Measurements from ENCODE around the gene GATB.

Gene GATB

DNA sequence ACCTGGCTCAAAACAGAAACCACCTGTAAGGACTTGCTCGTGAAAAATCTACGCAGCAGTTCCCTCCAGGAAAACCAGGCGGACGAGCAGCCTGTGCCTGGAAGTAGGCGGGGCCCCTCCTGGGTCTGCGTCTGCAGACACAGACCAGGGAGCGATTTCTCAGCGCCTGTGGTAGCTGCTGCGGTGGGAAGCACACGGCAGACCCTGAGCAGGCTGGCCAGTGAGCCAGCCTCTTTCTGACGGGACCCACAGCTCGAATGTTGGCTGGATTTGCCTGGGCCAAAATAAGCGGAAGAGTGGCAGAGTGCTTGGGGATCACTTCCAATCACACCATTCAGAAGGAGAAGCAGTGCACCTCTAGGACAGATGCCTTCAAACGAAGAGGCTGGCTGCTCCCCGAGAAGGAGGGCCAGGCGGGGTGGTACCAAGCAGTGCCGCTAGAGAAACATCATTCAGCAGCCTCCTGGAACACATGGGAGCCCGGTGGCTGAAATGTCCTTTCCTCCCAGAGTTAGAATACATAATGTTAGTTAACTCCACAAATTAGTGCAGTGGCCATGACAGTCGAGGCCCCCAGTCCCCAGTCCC, 85.9 kb downstream of the GATB start:
- no peak for DNase-seq (ENCODE audit: low read depth in 3 of 3)

DNA sequence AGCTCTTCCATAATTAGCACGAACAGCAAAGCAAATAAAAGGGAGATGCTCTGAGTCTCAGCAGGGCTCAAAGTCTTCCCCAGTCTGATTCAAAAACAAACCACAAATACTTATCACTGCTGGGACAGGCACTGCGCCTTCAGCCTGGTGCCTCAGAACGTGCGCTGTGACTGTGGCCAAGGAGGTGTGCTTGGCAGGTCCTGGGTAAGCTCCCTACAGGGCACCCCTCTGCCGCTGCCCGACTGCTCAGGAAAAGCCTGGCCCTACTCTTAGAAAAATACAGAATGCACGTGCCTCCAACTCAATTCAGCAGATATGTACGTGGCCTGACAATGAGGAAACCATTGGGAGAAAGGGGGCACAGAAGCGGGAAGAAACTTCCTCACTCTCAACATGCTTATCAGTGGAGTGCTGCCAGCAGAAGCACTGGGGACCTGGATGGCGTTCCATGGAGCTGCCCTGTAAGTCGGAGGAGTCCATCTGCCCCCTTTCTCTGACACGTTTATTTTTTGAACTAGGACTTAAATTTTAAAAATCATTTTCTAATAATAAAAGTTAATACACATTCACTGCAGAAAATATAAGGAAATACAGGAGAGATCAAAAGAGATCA, 86.8 kb downstream of the GATB start:
- no peak for DNase-seq (ENCODE audit: low read depth in 3 of 3)

DNA sequence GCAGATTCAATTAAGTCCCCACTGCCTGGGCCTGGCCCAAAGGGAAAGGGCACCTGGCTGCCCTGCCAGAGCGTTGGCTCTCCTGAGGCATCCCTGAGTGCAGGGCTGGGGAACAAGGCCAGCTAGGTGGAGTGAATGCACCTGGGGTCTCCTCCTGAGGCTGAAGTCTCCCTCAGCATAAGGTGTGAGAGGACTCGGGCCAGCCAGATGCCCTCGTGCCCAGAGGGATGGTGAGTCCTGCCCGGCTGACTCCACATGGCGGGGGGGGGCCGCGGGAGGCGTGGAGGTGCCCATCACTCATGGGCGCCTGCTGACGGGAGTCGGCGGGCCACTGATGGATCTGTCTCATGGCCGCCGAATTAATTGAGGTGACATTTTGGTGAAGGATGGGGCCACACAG, 87.8 kb downstream of the GATB start:
- no peak for DNase-seq (ENCODE audit: low read depth in 3 of 3)

DNA sequence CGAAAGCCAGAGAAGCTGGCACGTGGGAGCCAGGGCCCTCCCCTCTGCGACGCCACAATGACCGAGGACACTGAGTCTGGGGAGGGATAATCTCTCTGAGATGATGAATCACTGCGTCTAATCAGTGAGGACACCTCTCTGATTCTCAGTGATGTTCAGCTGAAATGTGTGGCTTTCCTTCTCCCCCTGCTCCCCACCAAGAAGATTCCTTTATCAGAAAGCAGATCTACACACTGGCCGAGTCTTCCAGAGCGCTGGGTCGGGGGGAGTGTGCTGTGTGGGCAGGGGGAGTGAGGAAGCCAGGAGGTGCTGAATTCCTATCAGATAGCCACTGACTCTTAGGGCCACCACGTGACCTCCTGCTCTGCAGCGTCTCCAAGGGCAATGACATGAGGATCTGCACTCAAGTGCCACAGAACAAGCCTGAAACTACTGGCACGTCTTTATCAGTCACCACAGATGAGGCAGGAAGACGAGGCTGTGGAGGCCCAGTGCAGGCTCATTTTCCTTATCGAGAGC, 89.2 kb downstream of the GATB start:
- DNase-seq (ENCODE audit: low read depth in 3 of 3), result no peak

DNA sequence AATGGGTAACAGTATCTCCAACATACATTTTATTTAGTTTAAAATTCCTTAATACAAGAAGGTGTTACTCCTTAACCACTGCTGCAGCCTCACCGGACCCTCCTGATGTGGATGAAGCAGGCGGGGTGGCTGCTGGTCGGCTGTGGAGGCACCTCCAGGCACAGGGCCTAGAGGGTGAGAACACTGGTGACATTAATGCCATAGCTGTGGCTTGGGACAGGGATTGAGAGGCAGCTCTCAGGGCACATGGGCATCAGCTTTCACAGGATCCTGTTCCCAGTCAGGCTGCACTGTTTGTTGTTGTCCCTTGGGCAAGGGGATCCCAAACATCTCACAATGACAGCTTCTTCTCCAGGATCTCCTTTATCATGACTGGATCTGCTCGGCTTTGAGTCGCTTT, 90.0 kb downstream of the GATB start:
- no peak for DNase-seq (ENCODE audit: low read depth in 3 of 3)

DNA sequence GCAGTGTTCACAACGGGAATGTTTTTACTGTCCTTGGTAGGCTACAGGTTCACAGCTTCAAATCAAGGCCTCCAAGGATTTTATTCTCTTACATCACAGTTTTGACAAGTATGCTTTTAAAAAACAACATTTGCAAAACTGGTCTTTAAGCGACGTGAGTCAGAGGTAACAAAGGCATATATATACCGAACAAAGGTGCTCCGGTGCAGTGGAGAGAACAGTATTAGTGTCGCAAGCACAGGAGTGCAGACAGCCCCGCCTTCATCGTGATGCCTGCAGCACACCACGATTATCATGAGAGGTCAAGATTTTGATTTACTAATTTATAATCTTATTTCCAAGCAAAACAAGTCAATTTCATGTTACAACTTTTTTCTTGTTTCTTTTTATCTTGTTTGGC, 90.8 kb downstream of the GATB start:
- DNase-seq (ENCODE audit: low read depth in 3 of 3), result no peak

DNA sequence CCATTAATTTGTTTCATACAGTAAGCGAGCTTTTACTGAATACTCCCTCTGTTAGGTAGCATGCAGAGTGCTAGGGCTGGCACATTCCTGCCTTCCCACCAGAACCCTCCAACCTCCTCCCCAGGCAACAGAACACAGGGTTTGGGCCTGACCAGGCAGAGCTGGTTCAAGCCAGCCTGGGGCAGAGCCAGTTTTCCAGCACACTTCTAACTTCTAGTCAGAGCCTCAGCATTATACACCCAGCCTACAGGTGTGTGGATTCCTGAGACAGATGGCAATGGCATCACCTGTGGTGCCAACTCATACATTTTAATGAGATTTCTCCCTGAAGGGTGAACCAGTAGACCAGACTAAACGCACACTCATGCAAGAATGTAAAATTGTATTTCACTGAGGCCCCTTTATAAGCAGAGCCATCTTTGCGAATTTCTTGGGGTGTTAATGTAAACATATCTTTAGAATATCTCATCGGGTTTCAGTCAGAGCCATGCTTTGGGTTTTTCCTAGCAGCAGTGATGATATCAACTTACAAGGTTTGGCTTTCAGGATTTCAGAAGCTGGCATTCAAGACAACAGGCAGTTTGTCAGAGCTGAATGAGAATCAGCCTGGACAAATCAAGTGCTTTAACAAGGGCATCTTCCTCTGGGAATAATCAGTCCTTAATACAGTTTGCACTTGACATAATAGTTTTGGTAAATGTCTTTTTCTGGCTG, 92.0 kb downstream of the GATB start:
- no peak for DNase-seq (ENCODE audit: low read depth in 3 of 3)

DNA sequence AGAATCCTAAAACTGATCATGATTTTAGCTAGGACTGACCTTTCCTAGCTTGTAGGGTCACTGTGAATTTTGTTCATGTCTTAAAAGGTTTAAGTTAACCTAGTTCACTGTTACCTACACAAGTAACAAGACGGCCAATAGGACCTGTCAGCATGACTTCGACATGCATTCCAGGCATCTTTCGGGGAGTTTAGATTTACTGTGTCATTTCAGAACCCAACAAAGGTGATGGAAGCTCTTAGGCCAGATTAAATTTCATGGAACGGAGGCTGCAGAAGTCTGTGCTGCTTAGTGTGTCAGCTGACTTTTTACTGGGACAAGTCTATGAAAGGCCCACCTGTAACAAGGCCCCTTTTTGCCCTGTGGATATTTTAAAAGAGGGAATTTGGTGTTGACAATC, 93.1 kb downstream of the GATB start:
- DNase-seq (ENCODE audit: low read depth in 3 of 3), result no peak

DNA sequence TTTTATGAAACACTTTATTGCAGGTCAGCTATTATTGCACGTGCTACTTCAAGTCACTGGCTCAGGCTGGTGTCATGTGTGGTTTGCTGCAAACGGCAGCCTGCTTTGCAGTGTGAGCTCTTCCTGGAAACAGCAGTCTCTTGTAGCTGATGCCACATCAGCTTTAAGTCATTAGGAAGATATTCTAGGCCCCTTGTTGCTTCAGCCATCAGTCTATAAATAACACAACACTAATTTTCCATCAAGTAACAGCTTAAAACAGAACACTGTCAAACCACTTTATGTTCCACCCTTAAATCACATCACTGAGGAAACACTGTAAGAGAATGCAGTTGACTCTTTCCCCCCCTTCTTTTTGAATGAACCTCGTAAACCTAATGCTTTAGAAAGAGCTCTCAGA, 93.8 kb downstream of the GATB start:
- DNase-seq (ENCODE audit: low read depth in 3 of 3), result no peak

DNA sequence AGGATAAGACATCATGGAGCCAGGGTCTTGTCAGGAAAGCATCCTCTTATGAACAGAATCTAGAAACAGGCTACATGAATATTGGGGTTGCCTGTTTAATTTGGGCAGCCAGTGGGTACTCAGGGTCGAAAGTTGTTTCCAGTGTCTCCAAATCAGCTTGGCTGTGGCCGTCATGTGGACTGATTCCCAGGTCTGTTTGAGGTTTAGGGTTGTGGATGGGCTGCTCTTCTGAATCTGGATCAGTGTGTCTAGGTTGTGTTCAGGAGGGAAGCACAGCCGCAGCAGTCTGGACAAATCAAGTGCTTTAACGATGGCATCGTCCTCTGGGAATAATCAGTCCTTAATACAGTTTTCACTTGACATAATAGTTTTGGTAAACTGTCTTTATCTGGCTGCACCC, 94.3 kb downstream of the GATB start:
- no peak for DNase-seq (ENCODE audit: low read depth in 3 of 3)

DNA sequence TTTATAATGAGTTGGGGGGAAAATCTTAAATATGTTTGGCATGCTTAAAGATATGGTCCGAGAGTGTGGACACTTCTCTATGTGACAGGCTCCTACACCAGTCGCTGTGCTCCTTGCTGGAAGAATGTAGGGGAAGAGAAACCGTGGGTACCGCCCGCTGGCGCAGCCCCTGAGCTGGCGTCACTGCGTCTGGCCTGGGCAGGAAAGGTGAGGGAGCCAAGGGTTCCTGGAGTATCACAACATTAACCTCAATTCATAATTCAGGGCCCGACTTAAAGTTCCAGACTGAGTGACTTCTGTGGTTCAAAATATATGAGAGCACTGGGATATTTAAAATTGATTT, 95.1 kb downstream of the GATB start:
- no peak for DNase-seq (ENCODE audit: low read depth in 3 of 3)

DNA sequence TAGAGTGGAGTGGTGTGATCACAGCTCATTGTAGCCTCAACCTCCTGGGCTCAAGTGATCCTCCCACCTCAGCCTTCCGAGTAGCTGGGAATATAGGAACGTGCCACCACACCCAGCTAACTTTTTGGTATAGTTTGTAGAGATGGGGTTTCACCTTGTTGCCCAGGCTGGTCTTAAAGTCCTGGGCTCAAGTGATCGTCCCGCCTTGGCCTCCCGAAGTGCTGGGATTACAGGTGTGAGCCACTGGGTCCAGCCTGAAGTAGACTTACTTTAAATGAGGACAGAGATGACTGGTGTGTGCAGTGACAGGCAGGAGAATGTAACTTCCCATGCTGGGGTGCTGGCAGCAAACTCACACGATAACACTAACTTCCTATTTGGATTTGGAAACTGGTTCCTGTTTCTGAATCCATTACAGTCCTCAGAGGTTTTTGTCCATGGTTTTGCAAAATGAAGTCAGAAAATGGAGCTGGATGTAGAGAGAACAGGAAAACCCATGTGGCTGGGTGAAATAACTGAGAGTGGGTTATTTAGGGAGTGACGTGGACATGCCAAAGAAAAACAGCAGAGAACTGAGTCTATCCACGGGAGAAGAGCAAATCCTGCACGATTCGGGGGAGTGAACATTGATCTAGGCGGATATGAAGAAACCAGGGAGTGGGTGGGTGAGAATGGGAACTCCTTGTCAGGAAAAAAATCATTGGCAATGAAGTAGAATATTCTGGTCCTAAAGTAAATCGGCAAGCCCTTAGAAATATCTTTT, 95.6 kb downstream of the GATB start:
- DNase-seq (ENCODE audit: low read depth in 3 of 3), result no peak

DNA sequence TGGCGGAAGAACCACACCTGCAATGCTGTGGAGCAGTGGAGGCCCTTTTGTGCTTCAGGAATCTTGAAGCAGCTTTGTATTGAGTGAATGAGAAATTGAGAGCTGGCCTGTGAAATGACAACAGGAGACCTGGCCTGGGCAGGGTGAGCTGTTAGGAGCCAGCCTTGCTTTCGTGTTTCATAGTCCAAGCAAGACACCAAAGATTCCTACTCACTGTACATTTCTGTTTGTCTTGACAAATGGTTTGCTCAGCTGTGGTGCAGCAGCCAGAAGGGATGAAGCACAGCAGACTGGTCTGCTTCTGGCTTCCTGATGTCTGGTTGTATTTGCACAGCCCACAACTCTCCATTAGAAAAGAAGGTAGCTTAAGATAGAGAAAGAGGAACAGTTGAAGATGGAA, 96.5 kb downstream of the GATB start:
- no peak for DNase-seq (ENCODE audit: low read depth in 3 of 3)

DNA sequence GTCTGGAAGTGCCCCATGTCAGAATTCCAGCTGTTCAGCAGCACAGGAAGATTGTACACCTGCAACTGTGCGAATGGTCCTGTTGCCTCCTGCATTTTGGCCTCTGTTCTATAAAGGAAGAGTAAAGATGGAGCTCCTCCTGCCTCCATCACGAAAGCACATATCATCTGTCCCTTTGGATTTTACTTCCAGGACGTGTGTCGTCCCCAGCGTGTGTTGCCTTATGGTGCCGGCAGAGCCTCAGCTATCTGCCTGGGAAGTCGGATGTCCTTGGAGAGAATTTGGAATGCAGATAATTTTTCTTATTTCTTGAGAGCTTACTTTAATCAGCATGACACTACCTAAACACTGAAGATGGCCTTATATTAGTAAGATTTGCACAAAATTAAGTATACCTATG, 97.7 kb downstream of the GATB start:
- no peak for DNase-seq (ENCODE audit: low read depth in 3 of 3)

DNA sequence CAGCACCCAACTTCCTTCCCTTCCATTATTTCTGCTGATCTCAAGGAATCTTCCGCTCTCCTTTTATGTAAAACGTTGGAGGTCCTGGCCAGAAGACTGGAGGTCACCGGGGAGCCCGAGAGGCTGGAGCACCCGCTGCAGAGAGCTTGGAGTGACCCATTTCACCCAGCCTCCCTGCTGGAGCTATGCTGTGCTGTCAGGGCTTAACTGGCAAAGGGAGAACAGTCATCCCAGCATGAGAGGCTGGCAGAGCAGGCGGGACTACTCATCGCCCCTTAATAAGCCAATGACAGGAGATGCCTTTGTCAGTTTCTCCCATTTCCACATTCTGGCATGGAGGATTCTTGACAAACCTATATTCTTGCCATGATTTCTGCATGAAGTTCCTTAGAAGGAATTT, 98.9 kb downstream of the GATB start:
- no peak for DNase-seq (ENCODE audit: low read depth in 3 of 3)

DNA sequence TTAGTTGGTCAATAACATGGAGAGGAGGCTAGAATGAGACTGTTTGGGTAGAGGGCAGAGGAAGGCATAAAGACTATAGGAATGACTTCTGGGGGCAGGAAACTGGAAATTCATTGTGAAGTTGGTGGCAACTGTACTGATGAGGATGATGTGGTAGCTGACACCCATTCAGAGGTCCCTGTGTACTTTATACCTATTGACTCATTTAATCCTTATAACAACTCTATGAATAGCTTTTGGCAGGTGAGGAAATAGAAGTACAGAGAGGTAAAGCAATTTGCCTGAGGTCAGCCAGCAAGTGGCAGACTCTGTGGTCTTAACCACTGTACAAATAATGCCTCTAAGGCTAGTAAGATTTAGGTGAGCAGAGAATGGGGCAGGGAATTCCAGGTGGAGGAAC, 100.1 kb downstream of the GATB start:
- DNase-seq (ENCODE audit: low read depth in 3 of 3), result no peak

DNA sequence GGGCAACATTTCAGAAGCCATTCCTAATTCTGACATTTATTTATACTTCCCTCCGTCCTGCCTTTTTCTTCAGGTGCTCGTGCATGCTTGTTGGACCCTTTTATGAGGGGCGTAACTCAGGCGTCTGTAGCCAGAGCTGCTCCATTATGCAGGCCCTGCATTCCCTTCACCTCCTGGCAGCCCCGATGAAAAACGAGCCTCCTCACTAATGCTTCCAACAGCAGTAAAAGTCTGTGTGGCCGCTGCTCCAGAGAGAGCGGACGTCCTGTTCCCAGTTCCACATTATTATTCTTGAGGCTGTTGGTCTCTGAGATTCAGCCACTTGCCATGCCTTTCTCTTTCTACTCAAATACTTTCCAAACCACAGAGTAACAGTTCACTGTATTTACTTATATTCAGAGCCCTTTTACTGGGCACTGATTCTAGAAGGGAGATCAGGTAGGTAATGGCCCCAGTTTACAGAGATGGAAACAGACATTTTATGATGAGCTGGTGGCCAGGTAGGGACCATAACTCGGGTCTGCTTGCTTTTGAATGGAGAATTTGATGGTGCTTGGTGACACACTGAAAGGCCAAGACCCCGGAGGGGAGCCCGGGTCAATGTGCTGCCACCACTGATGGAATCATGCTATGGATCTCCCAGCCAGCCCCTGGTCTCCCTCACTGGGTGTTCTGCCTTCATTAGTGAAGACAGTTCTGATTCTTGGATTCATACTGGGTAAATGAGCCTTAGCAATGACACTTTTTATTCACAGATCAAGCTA, 101.0 kb downstream of the GATB start:
- DNase-seq (ENCODE audit: low read depth in 3 of 3), result no peak

DNA sequence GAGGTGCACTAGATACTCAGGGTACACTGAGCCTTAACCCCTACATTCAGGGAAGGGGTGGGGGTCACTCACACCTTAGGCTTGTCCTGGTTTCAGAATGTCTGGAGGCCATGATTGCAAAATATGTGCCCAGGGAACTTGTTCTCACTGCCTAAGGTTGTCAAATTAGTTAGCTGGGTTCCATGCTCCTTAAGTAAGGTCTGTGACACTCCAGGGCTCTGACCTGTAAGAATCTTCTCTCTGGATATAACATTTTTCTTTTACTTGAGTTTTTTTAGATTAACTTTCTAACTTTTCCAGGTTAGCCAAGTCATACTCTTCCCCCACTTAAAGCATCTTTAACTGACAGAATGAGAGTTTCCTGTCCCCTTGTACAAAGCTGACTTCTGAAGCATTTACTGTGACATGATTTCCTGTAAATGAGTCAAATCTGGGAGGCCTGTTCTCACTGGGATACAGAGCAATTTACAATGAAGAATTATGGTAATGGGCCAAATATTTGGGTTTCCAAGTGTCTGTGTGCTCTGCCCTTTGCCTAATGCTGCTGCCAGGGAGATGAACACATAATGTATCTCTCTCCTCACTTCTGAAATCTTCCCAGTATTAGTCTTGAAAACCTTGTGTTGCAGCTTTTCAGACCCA, 101.7 kb downstream of the GATB start:
- DNase-seq (ENCODE audit: low read depth in 3 of 3), result no peak

DNA sequence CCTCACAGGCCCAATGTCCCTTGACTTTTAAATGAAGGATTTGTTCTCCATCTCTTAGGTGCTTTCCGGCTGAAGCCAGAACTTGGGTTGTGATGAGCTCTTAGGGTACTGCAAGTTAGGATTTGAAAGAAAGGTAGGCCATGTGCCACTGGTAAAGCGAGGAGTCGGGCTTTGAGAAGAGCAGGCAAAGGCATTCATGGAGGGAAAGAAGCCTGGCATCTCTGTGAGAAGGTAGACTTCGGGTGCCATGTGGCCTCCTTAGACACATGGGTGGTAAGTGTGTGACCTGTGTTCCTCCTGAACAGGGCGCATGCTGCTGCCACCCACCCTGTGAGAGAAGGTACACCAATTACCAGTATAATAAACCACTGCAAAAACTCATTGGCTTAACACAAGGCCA, 102.9 kb downstream of the GATB start:
- DNase-seq (ENCODE audit: low read depth in 3 of 3), result no peak

DNA sequence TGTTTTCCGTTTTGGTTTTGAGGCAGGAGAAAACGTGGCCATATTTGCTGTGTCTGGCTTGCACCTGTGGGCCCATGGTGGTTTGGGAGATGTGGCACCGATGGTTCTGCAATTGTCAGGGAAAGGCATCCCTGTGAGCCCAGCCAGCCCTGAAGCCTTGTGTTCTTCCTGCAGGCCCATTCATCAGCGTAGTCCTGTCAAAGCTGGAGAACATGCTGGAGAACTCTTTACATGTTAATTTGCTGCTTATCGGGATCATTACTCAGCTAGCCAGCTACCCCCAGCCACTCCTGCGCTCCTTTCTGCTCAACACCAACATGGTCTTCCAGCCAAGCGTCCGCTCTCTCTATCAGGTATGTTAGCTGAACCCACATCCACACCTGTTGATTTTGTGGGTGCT, 104.7 kb downstream of the GATB start:
- DNase-seq (ENCODE audit: low read depth in 3 of 3), result no peak

DNA sequence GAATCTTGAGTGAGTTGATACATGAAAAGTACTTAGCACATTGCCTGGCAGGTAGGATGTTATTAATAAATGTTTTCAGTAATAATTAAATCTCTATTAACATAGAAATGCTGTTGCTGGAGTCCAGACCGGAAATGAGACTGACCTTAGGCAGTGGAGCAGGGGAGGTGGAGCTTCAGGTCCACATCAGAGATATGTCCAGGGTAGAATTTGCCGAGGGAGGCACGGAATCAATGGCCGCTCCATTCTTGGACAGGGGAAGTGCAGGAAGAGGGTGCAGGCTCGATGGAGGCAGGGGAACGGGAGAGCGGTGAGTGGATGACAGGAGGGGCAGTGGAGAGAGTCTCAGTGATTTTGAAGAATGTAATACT, 107.3 kb downstream of the GATB start:
- no peak for DNase-seq (ENCODE audit: low read depth in 3 of 3)
